ENCODE measurements around the gene RAET1L.
A peak's percentile ranks its signal among the peaks of the same experiment; 100 is the strongest.

RAET1L gene

DNA sequence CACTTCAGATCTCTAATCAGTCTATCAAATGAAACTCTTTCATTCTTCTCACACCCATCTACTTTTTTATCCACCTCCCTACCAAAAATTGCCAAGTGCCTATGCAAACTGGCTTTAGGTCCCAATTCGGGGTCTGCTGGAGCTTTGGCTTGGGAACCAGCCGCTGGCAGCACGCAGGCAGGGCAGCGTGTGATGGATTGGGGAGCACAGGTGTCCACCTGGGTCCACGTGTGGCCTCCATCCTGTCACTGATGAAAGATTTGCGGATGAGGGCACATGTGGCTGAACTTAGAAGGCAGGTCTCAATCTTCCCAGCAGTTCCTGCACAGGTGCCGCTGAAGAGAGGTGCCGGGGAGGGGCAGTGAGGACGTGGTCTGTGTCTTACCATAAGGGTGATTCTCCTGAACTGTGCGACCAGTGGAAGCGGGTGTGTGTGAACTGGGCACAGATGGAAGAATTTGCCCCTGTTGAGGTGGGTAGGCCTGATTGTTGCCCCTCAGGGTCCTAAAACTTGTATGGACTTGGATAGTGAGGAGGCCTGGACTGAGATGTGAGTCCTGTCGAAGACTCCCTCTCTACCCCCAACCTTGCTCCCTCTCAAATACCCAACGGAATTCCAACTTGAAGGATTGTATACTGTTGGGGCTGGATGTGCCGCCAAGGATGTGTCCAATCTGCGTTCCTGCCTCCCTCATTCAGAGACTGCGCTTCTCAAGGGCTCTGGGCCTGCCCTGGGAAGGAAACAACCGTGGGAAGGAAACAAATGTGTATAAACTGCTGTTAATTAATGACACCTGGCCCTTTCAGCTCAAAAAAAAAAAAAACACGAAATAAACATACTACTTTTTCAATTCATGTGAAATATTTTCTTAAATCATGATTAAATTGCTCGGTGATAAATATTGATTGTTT, 18.4 kb upstream of the RAET1L start:
- H3K9me3 ChIP-seq (ENCODE audit: low read length) = no peaks in the 10 kb centered on the region
- H3K27ac ChIP-seq (ENCODE audit: low read depth, low read length) = no peak overlapping the region
- H3K4me3 ChIP-seq (ENCODE audit: low read depth in 1 of 2, low read length in 2 of 2) = no peak overlapping the region
- H3K4me1 ChIP-seq (ENCODE audit: insufficient read depth, low read length) = no peaks in the 10 kb centered on the region
- peaks cover 8 to 19% of the 10 kb centered on the region in 2 donors for H3K27me3 ChIP-seq (ENCODE audit: control insufficient read depth in 1 of 2, insufficient read depth in 2 of 2, low read length in 2 of 2)
- no peak overlapping the region for H3K9ac ChIP-seq (ENCODE audit: low read length)
- no peaks in the 10 kb centered on the region for H3K36me3 ChIP-seq (ENCODE audit: insufficient read depth, low read length)

DNA sequence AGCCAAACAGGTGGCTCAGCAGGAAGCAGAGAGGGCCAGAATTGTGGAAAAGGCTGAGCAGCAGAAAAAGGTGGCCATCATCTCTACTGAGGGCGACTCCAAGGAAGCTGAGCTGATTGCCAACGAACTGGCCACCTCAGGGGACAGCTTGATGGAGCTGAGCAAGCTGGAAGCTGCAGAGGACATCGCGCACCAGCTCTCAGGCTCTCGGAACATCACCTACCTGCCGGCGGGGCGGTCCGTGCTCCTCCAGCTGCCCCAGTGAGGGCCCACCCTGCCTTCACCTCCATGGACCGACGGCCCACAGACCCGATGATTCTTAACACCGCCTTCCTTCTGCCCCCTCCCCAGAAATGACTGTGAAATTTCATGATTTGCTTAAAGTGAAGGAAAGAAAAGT, 17.8 kb upstream of the RAET1L start:
- Histone ChIP-seq H3K27ac (ENCODE audit: low read depth, low read length) (no peak overlapping the region), H3K4me3 (ENCODE audit: low read depth in 1 of 2, low read length in 2 of 2) (no peak overlapping the region), H3K9me3 (ENCODE audit: low read length) (no peaks in the 10 kb centered on the region), H3K4me1 (ENCODE audit: insufficient read depth, low read length) (no peaks in the 10 kb centered on the region), H3K36me3 (ENCODE audit: insufficient read depth, low read length) (no peaks in the 10 kb centered on the region), H3K27me3 (ENCODE audit: control insufficient read depth in 1 of 2, insufficient read depth in 2 of 2, low read length in 2 of 2) (peaks cover 14 to 25% of the 10 kb centered on the region in 2 donors), H3K9ac (ENCODE audit: low read length) (no peak overlapping the region)

DNA sequence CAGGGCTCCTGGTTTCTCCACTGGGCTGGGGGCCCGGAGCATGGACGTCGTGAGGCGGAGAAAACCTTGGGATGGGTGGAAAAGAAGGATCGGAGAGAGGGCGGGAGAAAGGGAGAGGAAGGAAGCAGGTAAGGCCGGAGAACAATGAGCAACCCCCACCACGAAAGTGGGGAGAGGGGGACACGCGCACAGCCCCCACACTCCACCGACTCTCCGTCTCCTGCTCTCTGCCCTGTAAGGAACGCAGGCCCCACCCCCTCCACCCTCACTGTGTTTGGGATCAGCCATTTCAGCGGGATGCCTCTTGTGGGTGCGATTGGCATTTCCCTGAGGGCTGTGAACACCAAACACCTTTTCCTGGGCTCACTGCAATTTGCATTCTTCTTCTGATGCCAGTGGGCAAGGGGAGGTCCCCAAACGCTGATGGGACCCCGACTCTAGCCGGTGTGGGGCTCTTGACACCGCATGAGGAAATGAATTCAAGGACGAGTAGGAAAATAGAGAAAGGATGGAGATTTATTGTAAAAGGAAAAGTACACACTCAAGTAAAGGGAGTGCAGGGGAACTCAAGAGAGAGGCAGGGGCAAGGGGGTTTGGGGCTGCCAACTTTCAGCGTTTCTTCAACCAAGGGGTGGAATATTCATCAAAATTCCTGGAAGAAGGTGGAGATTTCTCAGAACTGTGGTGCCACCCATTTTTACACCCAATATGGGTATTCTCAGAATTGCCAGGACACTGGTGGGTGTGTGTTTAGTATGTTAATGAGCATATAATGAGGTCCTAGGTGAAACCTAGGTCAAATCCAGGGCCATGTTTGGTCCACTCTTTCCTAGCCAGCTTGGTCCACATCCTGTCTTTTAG, 13.1 kb upstream of the RAET1L start:
- Histone ChIP-seq H3K9ac (ENCODE audit: low read length) (no peak overlapping the region), H3K27me3 (ENCODE audit: control insufficient read depth in 1 of 2, insufficient read depth in 2 of 2, low read length in 2 of 2) (peaks cover 35 to 48% of the 10 kb centered on the region in 2 donors), H3K4me1 (ENCODE audit: insufficient read depth, low read length) (peaks cover 6% of the 10 kb centered on the region), H3K27ac (ENCODE audit: low read depth, low read length) (no peak overlapping the region), H3K36me3 (ENCODE audit: insufficient read depth, low read length) (no peaks in the 10 kb centered on the region), H3K4me3 (ENCODE audit: low read depth in 1 of 2, low read length in 2 of 2) (peak overlapping the region; percentile 9 to 16), H3K9me3 (ENCODE audit: low read length) (no peaks in the 10 kb centered on the region)

DNA sequence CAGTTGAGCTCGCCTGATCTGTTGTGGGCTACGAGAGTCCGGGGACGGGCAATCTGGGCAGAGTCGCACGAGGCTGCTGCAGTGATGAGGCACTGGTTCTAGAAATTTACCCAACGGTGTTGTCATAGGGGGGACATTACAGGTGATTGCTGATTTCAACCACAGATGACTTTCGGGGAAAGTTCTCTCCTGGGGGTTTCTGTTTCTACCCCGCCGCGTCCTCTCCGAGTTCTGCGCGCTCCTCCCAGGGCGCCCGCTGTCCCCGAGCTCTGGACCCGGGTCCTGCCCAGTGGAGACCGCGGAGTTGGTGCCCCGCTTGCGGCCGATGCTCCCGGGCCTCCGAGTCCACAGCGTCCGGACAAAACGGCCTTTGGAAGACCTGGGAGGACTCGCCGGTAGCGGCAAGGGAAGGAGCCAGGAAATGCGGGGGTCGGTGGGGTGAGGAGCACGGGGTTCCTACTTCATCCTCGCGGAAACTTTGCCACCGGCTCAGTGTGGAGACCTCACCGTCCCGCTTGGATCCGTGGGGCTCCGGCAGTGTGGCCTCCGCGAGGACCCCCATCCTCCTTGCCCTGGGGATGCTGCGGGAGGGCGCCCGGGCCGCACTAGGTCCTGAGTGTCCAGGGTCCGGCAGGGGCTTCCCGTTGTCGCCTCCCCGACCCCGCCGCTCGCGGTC, 12.3 kb upstream of the RAET1L start:
- peak overlapping the region; percentile 9 to 16 for H3K4me3 ChIP-seq (ENCODE audit: low read depth in 1 of 2, low read length in 2 of 2)
- H3K36me3 ChIP-seq (ENCODE audit: insufficient read depth, low read length) = no peaks in the 10 kb centered on the region
- no peak overlapping the region for H3K9ac ChIP-seq (ENCODE audit: low read length)
- H3K9me3 ChIP-seq (ENCODE audit: low read length) = no peaks in the 10 kb centered on the region
- peaks cover 6% of the 10 kb centered on the region for H3K4me1 ChIP-seq (ENCODE audit: insufficient read depth, low read length)
- H3K27me3 ChIP-seq (ENCODE audit: control insufficient read depth in 1 of 2, insufficient read depth in 2 of 2, low read length in 2 of 2) = peaks cover 35 to 48% of the 10 kb centered on the region in 2 donors
- no peak overlapping the region for H3K27ac ChIP-seq (ENCODE audit: low read depth, low read length)

DNA sequence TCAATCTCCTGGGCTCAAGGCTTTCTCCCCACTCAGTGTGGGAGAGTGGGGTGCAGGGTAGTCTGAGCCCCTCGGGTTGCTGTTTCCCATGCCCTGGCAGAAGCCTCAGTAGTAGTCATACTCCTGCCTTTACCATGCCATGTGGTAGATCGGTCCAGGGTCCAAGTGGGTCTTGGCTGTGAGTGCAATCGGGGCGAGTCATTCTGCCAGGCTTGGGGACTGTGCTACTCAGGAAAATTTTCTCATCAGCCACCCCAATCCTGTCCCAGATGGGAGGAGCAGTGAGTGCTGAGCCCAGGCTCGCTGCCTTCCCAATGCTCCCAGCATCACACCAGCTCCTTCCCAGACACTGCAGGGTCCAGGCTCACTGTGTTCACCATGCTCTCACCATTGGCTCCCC, 10.7 kb upstream of the RAET1L start:
- no peak overlapping the region for H3K4me3 ChIP-seq (ENCODE audit: low read depth in 1 of 2, low read length in 2 of 2)
- H3K4me1 ChIP-seq (ENCODE audit: insufficient read depth, low read length) = peaks cover 6% of the 10 kb centered on the region
- H3K27me3 ChIP-seq (ENCODE audit: control insufficient read depth in 1 of 2, insufficient read depth in 2 of 2, low read length in 2 of 2) = peaks cover 35 to 46% of the 10 kb centered on the region in 2 donors
- no peaks in the 10 kb centered on the region for H3K9me3 ChIP-seq (ENCODE audit: low read length)
- H3K9ac ChIP-seq (ENCODE audit: low read length) = no peak overlapping the region
- no peak overlapping the region for H3K27ac ChIP-seq (ENCODE audit: low read depth, low read length)
- no peaks in the 10 kb centered on the region for H3K36me3 ChIP-seq (ENCODE audit: insufficient read depth, low read length)

DNA sequence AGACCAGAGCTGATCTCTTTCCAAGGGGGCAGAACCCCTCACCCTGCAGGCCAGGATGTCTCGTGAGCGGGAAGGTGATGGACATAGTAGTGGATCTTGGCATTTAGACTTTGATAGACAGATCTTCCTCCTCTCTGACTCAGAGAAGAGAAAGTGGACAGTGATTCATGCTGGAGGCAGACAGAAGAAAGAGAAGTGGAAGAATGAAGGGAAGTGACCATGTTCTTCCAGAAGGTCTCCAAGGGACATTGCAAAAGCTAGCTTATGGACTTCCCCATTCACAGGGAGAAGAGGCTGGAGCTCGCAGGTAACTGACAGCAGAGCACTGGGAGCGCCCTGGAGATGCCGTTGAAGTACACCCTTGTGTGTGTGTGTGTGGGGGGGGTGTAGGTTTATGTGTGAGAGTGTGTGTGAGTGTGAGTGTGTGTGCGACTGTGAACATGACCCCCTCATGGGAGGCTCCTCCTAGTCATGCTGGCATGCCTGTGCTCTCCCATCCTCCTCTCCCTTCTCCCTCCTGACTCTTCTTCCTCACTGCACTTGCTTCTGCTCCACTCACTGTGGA, 8.0 kb upstream of the RAET1L start:
- H3K27ac ChIP-seq (ENCODE audit: low read depth, low read length) = no peak overlapping the region
- H3K27me3 ChIP-seq (ENCODE audit: control insufficient read depth in 1 of 2, insufficient read depth in 2 of 2, low read length in 2 of 2) = peaks cover 22 to 33% of the 10 kb centered on the region in 2 donors
- H3K4me3 ChIP-seq (ENCODE audit: low read depth in 1 of 2, low read length in 2 of 2) = no peak overlapping the region
- H3K36me3 ChIP-seq (ENCODE audit: insufficient read depth, low read length) = no peaks in the 10 kb centered on the region
- H3K9ac ChIP-seq (ENCODE audit: low read length) = no peak overlapping the region
- peaks cover 6% of the 10 kb centered on the region for H3K4me1 ChIP-seq (ENCODE audit: insufficient read depth, low read length)
- no peaks in the 10 kb centered on the region for H3K9me3 ChIP-seq (ENCODE audit: low read length)

DNA sequence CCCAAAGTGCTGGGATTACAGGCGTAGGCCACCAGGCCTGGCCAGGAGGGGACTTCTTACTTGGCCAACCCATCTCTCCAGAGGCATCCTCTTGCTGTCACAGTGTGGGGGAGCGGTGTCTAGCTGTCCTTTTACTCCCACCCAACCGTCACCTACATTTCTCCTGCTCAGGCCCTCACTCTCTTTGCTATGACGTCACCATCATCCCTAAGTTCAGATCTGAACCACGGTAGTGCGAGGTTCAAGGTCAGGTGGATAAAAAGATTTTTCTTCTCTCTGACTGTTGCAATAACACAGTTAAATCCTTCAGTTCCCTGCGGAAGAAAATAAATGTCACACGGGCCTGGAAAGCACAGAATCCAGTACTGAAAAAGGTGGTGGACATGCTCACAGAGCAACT, 7.3 kb upstream of the RAET1L start:
- H3K36me3 ChIP-seq (ENCODE audit: insufficient read depth, low read length) = no peaks in the 10 kb centered on the region
- H3K27me3 ChIP-seq (ENCODE audit: control insufficient read depth in 1 of 2, insufficient read depth in 2 of 2, low read length in 2 of 2) = peaks cover 15 to 29% of the 10 kb centered on the region in 2 donors
- H3K9me3 ChIP-seq (ENCODE audit: low read length) = no peaks in the 10 kb centered on the region
- no peak overlapping the region for H3K9ac ChIP-seq (ENCODE audit: low read length)
- H3K4me1 ChIP-seq (ENCODE audit: insufficient read depth, low read length) = peaks cover 4% of the 10 kb centered on the region
- H3K27ac ChIP-seq (ENCODE audit: low read depth, low read length) = no peak overlapping the region
- no peak overlapping the region for H3K4me3 ChIP-seq (ENCODE audit: low read depth in 1 of 2, low read length in 2 of 2)

DNA sequence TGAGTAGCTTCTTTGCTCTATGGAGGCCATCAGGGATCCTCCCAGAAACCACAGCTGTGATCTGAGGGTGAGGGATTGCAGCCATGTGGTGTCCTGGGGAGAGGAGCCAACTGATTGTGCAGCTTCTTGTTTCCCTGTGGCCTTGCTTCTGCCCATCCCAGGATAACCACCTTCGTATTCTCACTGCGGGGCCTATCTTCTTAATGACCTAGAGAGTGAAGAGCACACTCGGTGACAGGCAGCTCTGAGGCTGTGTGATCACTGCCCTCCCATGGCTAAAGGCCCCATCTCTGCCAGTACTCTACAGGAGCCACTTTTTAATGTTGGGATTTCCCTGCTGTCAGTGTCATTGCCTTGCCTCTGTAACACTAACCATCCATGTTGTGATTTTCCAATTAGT, 5.3 kb upstream of the RAET1L start:
- Histone ChIP-seq H3K9me3 (ENCODE audit: low read length) (no peaks in the 10 kb centered on the region), H3K36me3 (ENCODE audit: insufficient read depth, low read length) (no peaks in the 10 kb centered on the region), H3K27me3 (ENCODE audit: control insufficient read depth in 1 of 2, insufficient read depth in 2 of 2, low read length in 2 of 2) (peaks cover 0 to 30% of the 10 kb centered on the region in 2 donors), H3K27ac (ENCODE audit: low read depth, low read length) (no peak overlapping the region), H3K4me1 (ENCODE audit: insufficient read depth, low read length) (no peaks in the 10 kb centered on the region), H3K9ac (ENCODE audit: low read length) (no peak overlapping the region), H3K4me3 (ENCODE audit: low read depth in 1 of 2, low read length in 2 of 2) (no peak overlapping the region)

DNA sequence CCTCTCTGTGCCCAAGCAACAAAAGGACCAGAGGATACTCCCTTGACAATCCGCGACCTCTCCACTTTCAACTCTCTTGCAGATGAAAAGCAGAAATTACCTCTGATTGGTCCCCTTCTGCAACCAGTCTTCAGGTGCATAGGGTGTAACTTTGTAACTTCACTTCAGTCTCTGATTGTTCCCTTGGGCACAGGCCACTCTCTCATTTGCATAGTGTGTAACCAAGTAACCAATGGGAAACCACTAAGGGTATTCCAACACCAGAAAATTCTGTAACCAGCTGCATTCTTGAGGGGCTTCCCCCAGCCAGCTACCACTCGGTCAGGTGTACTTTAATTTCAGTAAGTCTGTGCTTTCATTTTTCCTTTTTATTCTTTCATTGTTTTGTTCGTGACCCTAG, 4.4 kb upstream of the RAET1L start:
- Histone ChIP-seq H3K27ac (ENCODE audit: low read depth, low read length) (no peak overlapping the region), H3K27me3 (ENCODE audit: control insufficient read depth in 1 of 2, insufficient read depth in 2 of 2, low read length in 2 of 2) (peaks cover 0 to 39% of the 10 kb centered on the region in 2 donors)

DNA sequence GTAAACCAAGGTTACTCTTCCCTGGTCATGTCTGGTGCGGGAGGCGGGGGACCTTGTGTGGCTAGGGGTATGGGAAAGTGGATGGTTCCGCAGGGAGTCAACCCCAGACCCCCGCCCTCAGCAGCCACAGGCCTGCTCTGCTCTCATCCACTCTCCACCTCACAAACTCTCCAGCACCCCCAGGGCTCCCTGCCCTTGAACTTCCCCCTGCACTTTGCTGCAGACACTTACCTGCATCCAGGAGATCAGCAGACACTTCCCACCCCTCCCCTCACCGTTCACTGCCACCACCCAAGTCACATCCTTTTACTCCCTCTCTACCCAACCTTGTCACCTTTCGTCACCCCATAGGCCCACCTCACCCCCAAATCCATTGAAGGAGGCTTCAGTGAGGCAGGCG, 3.9 kb upstream of the RAET1L start:
- H3K27ac ChIP-seq (ENCODE audit: low read depth, low read length) = no peak overlapping the region
- H3K4me1 ChIP-seq (ENCODE audit: insufficient read depth, low read length) = peaks cover 7% of the 10 kb centered on the region
- H3K27me3 ChIP-seq (ENCODE audit: control insufficient read depth in 1 of 2, insufficient read depth in 2 of 2, low read length in 2 of 2) = peaks cover 0 to 43% of the 10 kb centered on the region in 2 donors
- no peaks in the 10 kb centered on the region for H3K36me3 ChIP-seq (ENCODE audit: insufficient read depth, low read length)
- H3K4me3 ChIP-seq (ENCODE audit: low read depth in 1 of 2, low read length in 2 of 2) = no peak overlapping the region
- H3K9ac ChIP-seq (ENCODE audit: low read length) = no peak overlapping the region
- H3K9me3 ChIP-seq (ENCODE audit: low read length) = no peaks in the 10 kb centered on the region

More for the DNA sequence above, 4.4 kb upstream of the RAET1L start:
- H3K36me3 ChIP-seq (ENCODE audit: insufficient read depth, low read length) = no peaks in the 10 kb centered on the region
- H3K4me1 ChIP-seq (ENCODE audit: insufficient read depth, low read length) = peaks cover 7% of the 10 kb centered on the region
- H3K9ac ChIP-seq (ENCODE audit: low read length) = no peak overlapping the region
- no peaks in the 10 kb centered on the region for H3K9me3 ChIP-seq (ENCODE audit: low read length)
- no peak overlapping the region for H3K4me3 ChIP-seq (ENCODE audit: low read depth in 1 of 2, low read length in 2 of 2)

DNA sequence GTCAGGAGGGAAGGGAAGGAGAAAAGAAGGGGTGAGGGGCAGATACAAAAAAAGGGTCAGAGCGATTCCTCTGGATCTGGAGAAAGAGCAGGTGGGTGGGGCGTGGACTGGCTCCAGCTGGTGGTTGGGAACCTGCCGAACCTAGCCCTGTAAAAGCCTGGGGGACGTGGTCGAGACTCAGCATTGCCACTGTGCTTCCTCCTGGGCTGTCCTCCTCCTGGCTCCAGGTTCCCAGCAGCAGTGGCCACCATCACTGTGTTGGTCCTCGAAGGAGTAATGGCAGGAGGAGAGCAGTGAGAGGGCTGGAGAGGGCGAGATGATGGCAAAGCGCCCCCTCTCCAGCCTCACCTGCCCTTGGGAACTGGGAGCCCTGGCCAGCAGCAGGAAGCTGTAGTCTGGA, 3.5 kb upstream of the RAET1L start:
- no peaks in the 10 kb centered on the region for H3K36me3 ChIP-seq (ENCODE audit: insufficient read depth, low read length)
- no peaks in the 10 kb centered on the region for H3K9me3 ChIP-seq (ENCODE audit: low read length)
- H3K4me1 ChIP-seq (ENCODE audit: insufficient read depth, low read length) = peaks cover 7% of the 10 kb centered on the region
- H3K9ac ChIP-seq (ENCODE audit: low read length) = no peak overlapping the region
- peaks cover 0 to 43% of the 10 kb centered on the region in 2 donors for H3K27me3 ChIP-seq (ENCODE audit: control insufficient read depth in 1 of 2, insufficient read depth in 2 of 2, low read length in 2 of 2)
- no peak overlapping the region for H3K27ac ChIP-seq (ENCODE audit: low read depth, low read length)
- H3K4me3 ChIP-seq (ENCODE audit: low read depth in 1 of 2, low read length in 2 of 2) = no peak overlapping the region

All from muscle layer of colon (tissue), 2 donors.